Sigmoid colon (tissue), 4 donors: Measurements from ENCODE around the gene STARD13.

Experiments
- EP300 ChIP-seq, 4 donors: sonication (generic); formaldehyde crosslinking; IDR thresholded peaks; one replicate each; pipeline ENCODE4 v1.6.1; 2017; ENCODE audit warnings: antibody characterized with exemption in 4 of 4
- POLR2A ChIP-seq, 2 donors: fragments of 450-650 bp; IDR thresholded peaks; one replicate each; pipeline ENCODE4 v1.6.1; 2016; ENCODE audit warnings: antibody characterized with exemption in 2 of 2, mild to moderate bottlenecking in 2 of 2, moderate library complexity in 2 of 2
- POLR2AphosphoS5 ChIP-seq, 4 donors: sonication (generic); formaldehyde crosslinking; IDR thresholded peaks; one replicate each; pipeline ENCODE4 v1.6.1; 2017; ENCODE audit warnings: antibody characterized with exemption in 4 of 4
- TF ChIP-seq, protein P1 (sequence below), 4 experiments: fragments of 450-650 bp in 3 of 4; fragments of 200-600 bp in 1 of 4; IDR thresholded peaks; one replicate each; pipeline ENCODE4 v1.5.1; 2016 to 2019; ENCODE audit warnings: antibody characterized with exemption in 4 of 4, mild to moderate bottlenecking in 3 of 4, moderate library complexity in 2 of 4

DNA sequence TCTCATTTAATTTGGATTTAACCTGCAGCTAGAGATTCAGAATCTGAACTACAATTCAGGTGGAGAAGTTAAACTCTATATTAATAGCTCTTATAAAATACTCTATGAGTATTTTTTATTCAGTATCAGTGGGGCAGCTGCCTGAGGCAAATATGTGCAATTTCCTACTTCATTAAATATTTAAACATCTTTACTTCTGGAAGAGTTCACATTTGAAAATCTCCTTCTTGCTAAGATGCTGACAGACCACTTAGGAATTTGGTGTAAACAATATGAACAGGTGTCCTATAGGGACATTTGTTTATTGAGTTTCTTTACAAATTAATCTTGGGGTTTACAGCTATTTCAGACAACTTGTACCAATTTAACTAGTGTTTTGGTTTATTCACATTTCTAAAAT, 20.4 kb downstream of the STARD13 start:
- TF ChIP-seq, protein P1, sequence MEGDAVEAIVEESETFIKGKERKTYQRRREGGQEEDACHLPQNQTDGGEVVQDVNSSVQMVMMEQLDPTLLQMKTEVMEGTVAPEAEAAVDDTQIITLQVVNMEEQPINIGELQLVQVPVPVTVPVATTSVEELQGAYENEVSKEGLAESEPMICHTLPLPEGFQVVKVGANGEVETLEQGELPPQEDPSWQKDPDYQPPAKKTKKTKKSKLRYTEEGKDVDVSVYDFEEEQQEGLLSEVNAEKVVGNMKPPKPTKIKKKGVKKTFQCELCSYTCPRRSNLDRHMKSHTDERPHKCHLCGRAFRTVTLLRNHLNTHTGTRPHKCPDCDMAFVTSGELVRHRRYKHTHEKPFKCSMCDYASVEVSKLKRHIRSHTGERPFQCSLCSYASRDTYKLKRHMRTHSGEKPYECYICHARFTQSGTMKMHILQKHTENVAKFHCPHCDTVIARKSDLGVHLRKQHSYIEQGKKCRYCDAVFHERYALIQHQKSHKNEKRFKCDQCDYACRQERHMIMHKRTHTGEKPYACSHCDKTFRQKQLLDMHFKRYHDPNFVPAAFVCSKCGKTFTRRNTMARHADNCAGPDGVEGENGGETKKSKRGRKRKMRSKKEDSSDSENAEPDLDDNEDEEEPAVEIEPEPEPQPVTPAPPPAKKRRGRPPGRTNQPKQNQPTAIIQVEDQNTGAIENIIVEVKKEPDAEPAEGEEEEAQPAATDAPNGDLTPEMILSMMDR (IDR thresholded peaks at IDR 0.05), result no peak
- TF ChIP-seq POLR2AphosphoS5 (IDR thresholded peaks at IDR 0.05) (no peak), POLR2A (IDR thresholded peaks at IDR 0.05) (no peak), EP300 (IDR thresholded peaks at IDR 0.05) (no peak)
